ENCODE measurements around the gene WNT8A.
A peak's percentile ranks its signal among the peaks of the same experiment; 100 is the strongest.

The WNT8A gene

DNA sequence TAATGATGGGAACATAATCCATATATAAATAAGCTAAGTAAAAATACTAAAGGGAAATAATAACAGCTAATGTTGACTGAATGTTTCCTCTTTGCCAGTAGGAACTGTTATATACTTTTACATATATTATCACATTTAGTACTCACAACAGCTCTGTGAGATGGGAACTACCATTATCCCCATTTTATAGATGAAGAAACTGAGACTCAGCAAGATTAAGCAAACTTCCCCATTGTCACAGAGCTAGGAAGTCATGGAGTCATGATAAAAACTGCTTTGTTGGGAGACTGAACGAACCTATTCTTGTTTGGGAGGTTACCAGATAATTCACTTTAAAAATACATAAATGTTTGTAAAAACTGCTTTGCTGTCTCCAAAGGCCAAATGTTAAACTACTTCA, 23.4 kb downstream of the WNT8A start:
- ATAC-seq (no peak), DNase-seq (no peak)
- peaks cover 16% of the 10 kb centered on the region for H3K27me3 Mint-ChIP-seq
- H3K4me3 Mint-ChIP-seq = no peak overlapping the region
- H3K4me1 Mint-ChIP-seq = no peaks in the 10 kb centered on the region
- no peak overlapping the region for H3K27ac Mint-ChIP-seq
- H3K9me3 Mint-ChIP-seq = no peaks in the 10 kb centered on the region

- H3K27ac Mint-ChIP-seq = no peak overlapping the region
- H3K4me3 Mint-ChIP-seq = no peak overlapping the region
- no peak for ATAC-seq
- H3K9me3 Mint-ChIP-seq = no peaks in the 10 kb centered on the region
- peaks cover 16% of the 10 kb centered on the region for H3K27me3 Mint-ChIP-seq
- no peaks in the 10 kb centered on the region for H3K4me1 Mint-ChIP-seq
- DNase-seq = no peak
Measured at GRCh38 chr5:138109463-138110265, 25.8 kb downstream of the WNT8A start.

DNA sequence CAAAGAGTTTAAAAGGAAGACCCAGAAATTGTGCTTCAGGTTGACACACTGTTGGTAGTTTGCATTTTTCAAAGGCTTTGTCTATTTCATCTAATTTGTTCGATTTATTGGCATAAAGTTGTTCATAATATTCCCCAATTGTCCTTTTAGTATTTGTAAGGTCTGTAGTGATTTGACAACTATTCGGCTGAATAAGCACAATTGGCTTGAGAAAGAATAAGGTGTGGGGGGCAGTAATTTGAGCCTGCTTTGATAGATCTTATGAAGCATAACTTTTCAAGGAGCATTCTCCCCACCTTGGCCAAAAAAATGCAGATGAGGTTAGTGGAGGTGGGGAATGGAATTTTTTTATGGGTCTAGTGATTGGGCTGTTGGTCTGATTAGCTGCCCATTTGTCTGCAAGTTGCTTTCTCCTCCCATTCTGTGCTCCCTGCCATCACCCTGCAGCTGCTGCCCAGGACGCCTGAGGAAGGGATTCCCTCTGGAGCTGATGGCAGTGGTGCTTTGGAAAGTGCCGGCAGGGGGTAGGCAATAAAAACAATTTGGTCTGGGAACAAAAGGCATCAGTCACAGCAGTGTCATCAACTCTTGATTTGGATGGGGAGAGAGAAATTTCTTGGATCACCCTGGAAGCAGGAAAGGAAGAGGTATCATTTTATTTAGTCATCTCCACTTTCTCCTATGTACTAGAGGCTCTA, 26.6 kb downstream of the WNT8A start:
- no peak for ATAC-seq
- no peak overlapping the region for H3K27ac Mint-ChIP-seq

DNA sequence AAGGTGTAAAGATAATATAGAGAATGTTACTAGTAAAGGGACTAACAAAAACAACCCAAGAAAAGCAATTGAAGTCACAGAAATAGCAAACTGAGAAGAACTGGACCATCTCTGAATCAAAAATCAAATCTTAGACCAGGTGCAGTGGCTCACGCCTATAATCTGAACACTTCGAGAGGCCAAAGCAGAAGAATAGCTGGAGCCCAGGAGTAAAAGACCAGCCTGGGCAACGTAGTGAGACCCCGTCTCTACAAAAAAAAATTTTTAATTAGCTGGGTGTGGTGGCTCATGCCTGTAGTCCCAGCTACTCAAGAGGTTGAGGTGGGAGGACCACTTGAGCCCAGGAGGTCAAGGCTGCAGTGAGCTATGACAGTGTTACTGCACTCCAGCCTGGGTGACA, 27.3 kb downstream of the WNT8A start:
- H3K4me1 Mint-ChIP-seq = no peaks in the 10 kb centered on the region
- H3K27ac Mint-ChIP-seq = no peak overlapping the region
- no peak overlapping the region for H3K4me3 Mint-ChIP-seq
- peaks cover 16% of the 10 kb centered on the region for H3K27me3 Mint-ChIP-seq
- DNase-seq (no peak), ATAC-seq (no peak)
- no peaks in the 10 kb centered on the region for H3K9me3 Mint-ChIP-seq

More for the DNA sequence above, 26.6 kb downstream of the WNT8A start:
- no peak overlapping the region for H3K4me3 Mint-ChIP-seq
- H3K9me3 Mint-ChIP-seq = no peaks in the 10 kb centered on the region
- H3K4me1 Mint-ChIP-seq = no peaks in the 10 kb centered on the region
- H3K27me3 Mint-ChIP-seq = peaks cover 16% of the 10 kb centered on the region
- no peak for DNase-seq

- H3K4me3 Mint-ChIP-seq = no peak overlapping the region
- ATAC-seq (no peak), DNase-seq (no peak)
- H3K27me3 Mint-ChIP-seq = peaks cover 16% of the 10 kb centered on the region
- no peaks in the 10 kb centered on the region for H3K4me1 Mint-ChIP-seq
- H3K9me3 Mint-ChIP-seq = no peaks in the 10 kb centered on the region
- no peak overlapping the region for H3K27ac Mint-ChIP-seq
Measured at GRCh38 chr5:138111937-138112336, 28.1 kb downstream of the WNT8A start.

DNA sequence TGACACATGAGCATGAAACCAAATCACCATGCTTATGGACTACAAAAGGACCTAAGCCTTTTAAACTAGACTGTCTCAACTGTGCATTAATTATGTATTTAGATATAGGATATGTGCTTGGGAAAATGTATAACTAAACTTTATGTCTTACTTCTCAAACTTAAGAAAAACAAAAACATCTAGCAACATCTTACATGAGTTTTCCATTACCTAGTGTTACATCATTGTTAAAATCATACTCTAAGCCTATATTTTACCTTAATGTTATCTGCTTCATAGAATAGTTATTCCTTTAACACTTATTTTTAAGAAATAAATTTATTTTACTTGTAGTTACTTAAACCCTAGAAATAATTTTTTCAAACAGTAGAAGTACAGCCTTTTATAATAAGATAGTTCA, 31.4 kb downstream of the WNT8A start:
- no peak overlapping the region for H3K4me3 Mint-ChIP-seq
- H3K27ac Mint-ChIP-seq = no peak overlapping the region
- ATAC-seq (no peak), DNase-seq (no peak)
- peaks cover 15% of the 10 kb centered on the region for H3K27me3 Mint-ChIP-seq
- no peaks in the 10 kb centered on the region for H3K9me3 Mint-ChIP-seq
- H3K4me1 Mint-ChIP-seq = no peaks in the 10 kb centered on the region

DNA sequence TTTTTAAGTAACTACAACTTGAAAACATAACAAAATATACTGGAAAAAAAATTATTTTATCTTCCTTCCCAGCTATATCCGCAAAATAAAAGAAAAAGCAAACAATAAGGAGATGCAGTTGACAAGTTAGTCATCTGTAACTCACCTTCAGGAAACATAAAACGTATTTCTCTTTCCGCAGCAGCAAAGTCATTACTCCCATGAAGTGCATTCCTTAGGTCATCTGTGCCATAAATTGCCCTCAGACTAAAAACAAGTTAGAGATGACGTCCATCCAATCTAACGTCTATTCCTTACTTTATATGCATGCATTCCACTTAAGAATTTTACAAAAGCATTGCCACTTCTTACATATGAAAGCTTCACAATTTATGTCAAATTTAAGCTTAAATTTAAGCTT, 44.5 kb downstream of the WNT8A start:
- Mint-ChIP-seq H3K9me3 (no peaks in the 10 kb centered on the region), H3K27ac (no peak overlapping the region), H3K4me1 (no peaks in the 10 kb centered on the region), H3K4me3 (no peak overlapping the region), H3K27me3 (peaks cover 9% of the 10 kb centered on the region)
- ATAC-seq (no peak), DNase-seq (no peak)

DNA sequence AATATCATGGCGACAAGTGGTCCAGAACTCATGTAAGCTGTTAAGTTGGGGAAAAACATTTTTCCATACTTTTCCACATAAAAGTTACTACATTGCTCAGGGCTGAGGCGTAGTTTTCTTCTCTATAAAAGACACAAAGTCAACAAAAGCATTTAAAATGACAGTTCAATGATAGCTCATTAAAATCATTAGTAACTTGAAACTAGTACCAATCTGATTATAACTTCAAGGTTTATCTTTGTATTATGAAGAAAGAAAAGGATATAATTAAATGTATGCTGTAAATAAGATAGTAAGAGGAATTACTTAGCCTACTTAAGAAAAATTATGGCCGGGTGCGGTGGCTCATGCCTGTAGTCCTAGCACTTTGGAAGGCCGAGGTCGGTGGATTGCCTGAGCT, 45.5 kb downstream of the WNT8A start:
- H3K27ac Mint-ChIP-seq = no peak overlapping the region
- DNase-seq (no peak), ATAC-seq (no peak)
- no peak overlapping the region for H3K4me3 Mint-ChIP-seq
- H3K27me3 Mint-ChIP-seq = peaks cover 9% of the 10 kb centered on the region
- H3K4me1 Mint-ChIP-seq = no peaks in the 10 kb centered on the region
- H3K9me3 Mint-ChIP-seq = no peaks in the 10 kb centered on the region

DNA sequence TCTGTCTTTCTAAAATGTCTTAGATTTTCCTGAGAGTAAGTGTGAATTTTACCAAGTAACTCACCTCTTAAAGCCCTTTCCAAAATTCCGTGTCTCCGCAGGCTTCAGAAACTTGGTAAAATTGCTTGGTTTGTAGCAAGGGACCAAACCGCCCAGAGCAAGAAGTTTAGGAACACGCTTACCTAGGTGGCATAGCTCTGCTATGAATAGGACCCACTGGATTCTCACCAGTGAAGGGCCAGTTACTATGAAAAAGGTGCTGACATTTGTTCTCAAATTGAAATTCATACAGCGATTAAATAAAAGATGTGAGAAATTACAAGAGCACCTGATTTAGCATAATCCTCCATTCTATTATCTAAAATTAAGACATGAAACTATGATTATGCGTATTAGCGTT, 48.7 kb downstream of the WNT8A start:
- no peak for DNase-seq
- no peak for ATAC-seq
- Mint-ChIP-seq H3K4me1 (no peaks in the 10 kb centered on the region), H3K4me3 (no peak overlapping the region), H3K27ac (no peak overlapping the region), H3K27me3 (peaks cover 8% of the 10 kb centered on the region), H3K9me3 (no peaks in the 10 kb centered on the region)

DNA sequence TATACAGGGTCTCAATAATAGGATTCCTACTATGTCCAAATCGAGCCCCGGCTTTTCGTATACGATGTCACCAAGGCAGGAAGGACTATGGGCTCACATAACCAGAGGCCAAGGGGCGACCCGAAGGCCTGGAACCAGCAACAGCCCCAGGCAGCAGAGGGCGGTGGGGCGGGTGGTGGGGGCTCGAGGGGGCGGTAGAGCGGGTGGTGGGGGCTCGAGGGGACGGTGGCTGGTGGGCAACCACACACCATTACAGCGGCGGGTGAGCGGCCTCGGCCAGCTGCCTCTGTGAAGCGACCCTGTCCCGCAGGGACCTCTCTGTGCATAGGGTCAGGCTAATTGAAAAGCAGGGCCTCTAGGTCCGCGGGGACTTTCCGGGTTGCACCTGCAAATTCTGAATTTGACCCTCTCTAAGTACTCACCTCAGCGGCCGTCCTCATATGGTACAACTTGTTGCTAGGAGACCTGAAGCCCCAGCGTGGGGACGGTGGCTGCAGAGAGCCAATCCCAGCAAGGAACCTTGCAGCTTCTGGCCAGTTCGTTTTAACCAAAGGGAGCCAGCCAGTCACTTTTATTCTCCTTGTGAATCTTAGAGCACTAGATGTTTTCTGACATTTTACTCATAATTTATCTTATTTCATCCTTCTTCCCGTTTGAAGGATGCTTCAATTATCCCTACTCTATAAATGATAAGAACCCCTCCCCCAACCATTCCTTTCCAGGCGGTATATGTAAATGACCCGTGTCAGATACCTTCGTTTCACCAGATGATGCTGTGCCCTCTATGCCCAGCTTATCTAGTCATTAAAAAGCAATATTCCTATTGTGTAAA, 55.3 kb downstream of the WNT8A start, which contains the start of gene NME5:
Gene NME5, minus strand, starts transcription at position 480 of the 832 bp plus-strand sequence. CDS start 648 bp downstream, outside the sequence.
- Mint-ChIP-seq H3K27me3 (peaks cover 12% of the 10 kb centered on the region), H3K4me1 (no peaks in the 10 kb centered on the region), H3K27ac (no peak within 1 kb of the TSS), H3K4me3 (peak within 1 kb of the TSS; percentile 32 to 49), H3K9me3 (no peaks in the 10 kb centered on the region)
- peak in 1 of 2 donors; percentile 16 for DNase-seq
- peak; percentile 58 for ATAC-seq

GRCh38 chr5:138139781-138140090, 55.9 kb downstream of the WNT8A start:
- ATAC-seq = no peak
- H3K27ac Mint-ChIP-seq = no peak overlapping the region

DNA sequence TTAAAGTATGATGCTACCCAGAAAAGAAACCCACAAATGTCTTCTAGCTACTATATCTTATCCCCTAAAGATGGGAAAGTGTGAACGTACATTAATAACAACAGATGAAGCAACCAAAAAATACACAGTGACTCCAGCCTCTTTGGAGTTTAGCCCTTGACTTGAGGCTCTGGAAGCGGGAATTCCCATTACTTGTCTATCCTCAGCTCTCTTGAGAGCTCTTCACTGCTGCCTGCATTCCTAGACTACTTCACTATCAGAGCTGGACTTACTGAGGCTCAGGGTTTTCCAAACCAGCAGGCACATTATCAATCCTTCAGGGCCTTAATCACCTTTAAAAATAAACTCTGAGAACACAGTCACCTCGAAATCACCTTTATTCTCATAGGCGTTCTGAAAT, 56.4 kb downstream of the WNT8A start:
- ATAC-seq (no peak), DNase-seq (no peak)
- Mint-ChIP-seq H3K27ac (no peak overlapping the region), H3K4me1 (no peaks in the 10 kb centered on the region), H3K9me3 (no peaks in the 10 kb centered on the region), H3K4me3 (no peak overlapping the region), H3K27me3 (peaks cover 12% of the 10 kb centered on the region)

More at GRCh38 chr5:138139781-138140090, 55.9 kb downstream of the WNT8A start:
- Mint-ChIP-seq H3K27me3 (peaks cover 12% of the 10 kb centered on the region), H3K9me3 (no peaks in the 10 kb centered on the region), H3K4me1 (no peaks in the 10 kb centered on the region), H3K4me3 (no peak overlapping the region)
- DNase-seq = no peak
